GM12878 (cell line): ENCODE data around the gene TECPR1. TPM values are rescaled to one million over a fixed set of nuclear protein-coding genes. Genes with fewer than 3 reads are reported as not detected.

Experiments
- EP300 ChIP-seq, 2 experiments: fragments of 150-350 bp in 1 of 2; IDR thresholded peaks; 2 replicates each; pipeline ENCODE4 v1.6.1; 2011 to 2012; ENCODE audit warnings: low read depth in 2 of 2, low read length in 2 of 2, borderline replicate concordance in 1 of 2, improper control_type of control experiment in 1 of 2, inconsistent platforms in 1 of 2; ENCODE audit not compliant: control insufficient read depth in 1 of 2
- FOS ChIP-seq: IDR thresholded peaks from 3 replicates; pipeline ENCODE4 v1.6.1; 2011; ENCODE audit warnings: borderline replicate concordance; ENCODE audit not compliant: insufficient read length; ENCODE audit errors: extremely low read depth
- TCF7 ChIP-seq: IDR thresholded peaks from 2 replicates; pipeline ENCODE4 v1.6.1; 2014; ENCODE audit warnings: antibody characterized with exemption, borderline replicate concordance
- polyA plus RNA-seq, 11 experiments: library from polyadenylated mRNA; depleted of rRNA in 4 of 11; unstranded in 6 of 11; stranded (reverse) in 5 of 11; fragments of >200 nt; fragmentation: Nextera tagmentation in 4 of 11; fragmentation: Illumina TruSeq in 1 of 11; extraction: Ambion mirVana in 4 of 11; extraction: Trizol in 1 of 11; gene quantifications; 1 replicate in 1 of 11; 2 replicates in 10 of 11; pipeline versions ENCODE4 v1.2.1 to v1.2.3, GENCODE V29; 2011 to 2016; ENCODE audit warnings: inconsistent platforms in 2 of 11, missing spikeins in 2 of 11, low read depth in 1 of 11
- total RNA-seq, 4 experiments: library from RNA; depleted of rRNA in 3 of 4; stranded (reverse); fragments of >200 nt in 3 of 4; fragmentation: Illumina TruSeq in 1 of 4; extraction: Trizol in 1 of 4; gene quantifications; 2 replicates each; pipeline versions ENCODE4 v1.2.1 to v1.2.3, GENCODE V29; 2013 to 2021
- TF ChIP-seq, protein P1 (sequence below): IDR thresholded peaks from 2 replicates; pipeline ENCODE4 v1.6.1; 2012; ENCODE audit warnings: improper control_type of control experiment, low read depth, low read length; ENCODE audit not compliant: insufficient replicate concordance
- TF ChIP-seq, protein P2 (sequence below): IDR thresholded peaks from 2 replicates; pipeline ENCODE4 v1.6.1; 2012; ENCODE audit warnings: low read length, inconsistent platforms
- TF ChIP-seq, protein P3 (sequence below): fragments of 450-650 bp; IDR thresholded peaks from 2 replicates; pipeline ENCODE4 v1.6.1; 2018; ENCODE audit warnings: borderline replicate concordance, mild to moderate bottlenecking; ENCODE audit not compliant: partially characterized antibody

The TECPR1 gene
- total and polyA plus RNA-seq, 10 of the 15 experiments (the other 5 are each of a cell fraction or from before 2014, with no cell fraction given), result 0.26 to 16.8 (median 4.2) TPM

DNA sequence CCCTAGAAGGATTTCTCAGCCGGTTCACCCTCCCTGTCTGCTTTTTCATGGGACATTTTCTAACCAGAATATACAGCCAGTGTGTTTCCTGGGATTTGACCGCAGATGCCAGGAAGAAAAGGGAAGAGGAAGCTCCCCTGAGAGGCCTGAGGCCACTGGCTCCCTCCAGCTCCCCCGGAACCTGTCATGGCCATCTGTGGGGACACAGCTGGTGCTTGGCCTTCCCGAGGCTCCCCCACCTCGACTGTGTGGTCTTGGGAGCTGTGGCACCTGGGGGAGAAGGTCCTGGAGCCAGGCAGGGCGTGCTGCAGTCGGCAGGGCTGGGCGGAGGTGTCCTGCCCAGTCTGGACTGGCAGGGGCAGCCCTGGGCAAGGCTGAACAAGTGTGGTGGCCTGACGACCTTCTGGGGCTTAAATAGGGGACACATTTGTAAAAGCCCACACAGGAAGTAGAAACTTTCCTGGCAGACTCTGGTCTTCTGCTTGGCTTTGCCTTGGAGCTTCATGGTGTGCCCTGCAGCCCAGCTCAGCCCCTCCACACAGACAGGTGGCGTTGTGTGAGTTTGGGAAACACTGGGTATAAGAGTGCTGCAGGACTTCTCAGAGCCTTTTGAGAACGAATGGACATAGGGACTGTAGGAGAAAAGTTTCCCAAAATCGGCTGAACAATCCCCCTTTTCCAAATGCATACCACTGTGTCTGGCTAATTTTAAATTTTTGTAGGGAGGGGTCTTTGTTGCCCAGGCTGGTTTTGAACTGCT, 36.2 kb upstream of the TECPR1 start (continued):
- TF ChIP-seq, protein P1, sequence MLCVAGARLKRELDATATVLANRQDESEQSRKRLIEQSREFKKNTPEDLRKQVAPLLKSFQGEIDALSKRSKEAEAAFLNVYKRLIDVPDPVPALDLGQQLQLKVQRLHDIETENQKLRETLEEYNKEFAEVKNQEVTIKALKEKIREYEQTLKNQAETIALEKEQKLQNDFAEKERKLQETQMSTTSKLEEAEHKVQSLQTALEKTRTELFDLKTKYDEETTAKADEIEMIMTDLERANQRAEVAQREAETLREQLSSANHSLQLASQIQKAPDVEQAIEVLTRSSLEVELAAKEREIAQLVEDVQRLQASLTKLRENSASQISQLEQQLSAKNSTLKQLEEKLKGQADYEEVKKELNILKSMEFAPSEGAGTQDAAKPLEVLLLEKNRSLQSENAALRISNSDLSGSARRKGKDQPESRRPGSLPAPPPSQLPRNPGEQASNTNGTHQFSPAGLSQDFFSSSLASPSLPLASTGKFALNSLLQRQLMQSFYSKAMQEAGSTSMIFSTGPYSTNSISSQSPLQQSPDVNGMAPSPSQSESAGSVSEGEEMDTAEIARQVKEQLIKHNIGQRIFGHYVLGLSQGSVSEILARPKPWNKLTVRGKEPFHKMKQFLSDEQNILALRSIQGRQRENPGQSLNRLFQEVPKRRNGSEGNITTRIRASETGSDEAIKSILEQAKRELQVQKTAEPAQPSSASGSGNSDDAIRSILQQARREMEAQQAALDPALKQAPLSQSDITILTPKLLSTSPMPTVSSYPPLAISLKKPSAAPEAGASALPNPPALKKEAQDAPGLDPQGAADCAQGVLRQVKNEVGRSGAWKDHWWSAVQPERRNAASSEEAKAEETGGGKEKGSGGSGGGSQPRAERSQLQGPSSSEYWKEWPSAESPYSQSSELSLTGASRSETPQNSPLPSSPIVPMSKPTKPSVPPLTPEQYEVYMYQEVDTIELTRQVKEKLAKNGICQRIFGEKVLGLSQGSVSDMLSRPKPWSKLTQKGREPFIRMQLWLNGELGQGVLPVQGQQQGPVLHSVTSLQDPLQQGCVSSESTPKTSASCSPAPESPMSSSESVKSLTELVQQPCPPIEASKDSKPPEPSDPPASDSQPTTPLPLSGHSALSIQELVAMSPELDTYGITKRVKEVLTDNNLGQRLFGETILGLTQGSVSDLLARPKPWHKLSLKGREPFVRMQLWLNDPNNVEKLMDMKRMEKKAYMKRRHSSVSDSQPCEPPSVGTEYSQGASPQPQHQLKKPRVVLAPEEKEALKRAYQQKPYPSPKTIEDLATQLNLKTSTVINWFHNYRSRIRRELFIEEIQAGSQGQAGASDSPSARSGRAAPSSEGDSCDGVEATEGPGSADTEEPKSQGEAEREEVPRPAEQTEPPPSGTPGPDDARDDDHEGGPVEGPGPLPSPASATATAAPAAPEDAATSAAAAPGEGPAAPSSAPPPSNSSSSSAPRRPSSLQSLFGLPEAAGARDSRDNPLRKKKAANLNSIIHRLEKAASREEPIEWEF, result no peak
- TF ChIP-seq, protein P2, sequence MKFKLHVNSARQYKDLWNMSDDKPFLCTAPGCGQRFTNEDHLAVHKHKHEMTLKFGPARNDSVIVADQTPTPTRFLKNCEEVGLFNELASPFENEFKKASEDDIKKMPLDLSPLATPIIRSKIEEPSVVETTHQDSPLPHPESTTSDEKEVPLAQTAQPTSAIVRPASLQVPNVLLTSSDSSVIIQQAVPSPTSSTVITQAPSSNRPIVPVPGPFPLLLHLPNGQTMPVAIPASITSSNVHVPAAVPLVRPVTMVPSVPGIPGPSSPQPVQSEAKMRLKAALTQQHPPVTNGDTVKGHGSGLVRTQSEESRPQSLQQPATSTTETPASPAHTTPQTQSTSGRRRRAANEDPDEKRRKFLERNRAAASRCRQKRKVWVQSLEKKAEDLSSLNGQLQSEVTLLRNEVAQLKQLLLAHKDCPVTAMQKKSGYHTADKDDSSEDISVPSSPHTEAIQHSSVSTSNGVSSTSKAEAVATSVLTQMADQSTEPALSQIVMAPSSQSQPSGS, result no peak
- TF ChIP-seq FOS (no peak), TCF7 (no peak), EP300 (IDR thresholded peaks at IDR 0.05; ENCODE audit: borderline replicate concordance in 1 of 2, control insufficient read depth in 1 of 2, low read depth in 2 of 2, low read length in 2 of 2) (no peak)
- TF ChIP-seq, protein P3, sequence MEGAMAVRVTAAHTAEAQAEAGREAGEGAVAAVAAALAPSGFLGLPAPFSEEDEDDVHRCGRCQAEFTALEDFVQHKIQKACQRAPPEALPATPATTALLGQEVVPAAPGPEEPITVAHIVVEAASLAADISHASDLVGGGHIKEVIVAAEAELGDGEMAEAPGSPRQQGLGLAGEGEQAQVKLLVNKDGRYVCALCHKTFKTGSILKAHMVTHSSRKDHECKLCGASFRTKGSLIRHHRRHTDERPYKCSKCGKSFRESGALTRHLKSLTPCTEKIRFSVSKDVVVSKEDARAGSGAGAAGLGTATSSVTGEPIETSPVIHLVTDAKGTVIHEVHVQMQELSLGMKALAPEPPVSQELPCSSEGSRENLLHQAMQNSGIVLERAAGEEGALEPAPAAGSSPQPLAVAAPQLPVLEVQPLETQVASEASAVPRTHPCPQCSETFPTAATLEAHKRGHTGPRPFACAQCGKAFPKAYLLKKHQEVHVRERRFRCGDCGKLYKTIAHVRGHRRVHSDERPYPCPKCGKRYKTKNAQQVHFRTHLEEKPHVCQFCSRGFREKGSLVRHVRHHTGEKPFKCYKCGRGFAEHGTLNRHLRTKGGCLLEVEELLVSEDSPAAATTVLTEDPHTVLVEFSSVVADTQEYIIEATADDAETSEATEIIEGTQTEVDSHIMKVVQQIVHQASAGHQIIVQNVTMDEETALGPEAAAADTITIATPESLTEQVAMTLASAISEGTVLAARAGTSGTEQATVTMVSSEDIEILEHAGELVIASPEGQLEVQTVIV, result no peak
